GM21529 (cell line): ENCODE measurements around the gene SYT9.

Experiments used
- ATAC-seq: cut with Tn5 transposase; IDR thresholded peaks from one replicate; pipeline ENCODE4 v1.9.1; 2021; ENCODE audit not compliant: unreplicated experiment

The SYT9 gene

GRCh38 chr11:7272373-7272772 lies 20.7 kb downstream of the SYT9 start:
- no peak for ATAC-seq

DNA sequence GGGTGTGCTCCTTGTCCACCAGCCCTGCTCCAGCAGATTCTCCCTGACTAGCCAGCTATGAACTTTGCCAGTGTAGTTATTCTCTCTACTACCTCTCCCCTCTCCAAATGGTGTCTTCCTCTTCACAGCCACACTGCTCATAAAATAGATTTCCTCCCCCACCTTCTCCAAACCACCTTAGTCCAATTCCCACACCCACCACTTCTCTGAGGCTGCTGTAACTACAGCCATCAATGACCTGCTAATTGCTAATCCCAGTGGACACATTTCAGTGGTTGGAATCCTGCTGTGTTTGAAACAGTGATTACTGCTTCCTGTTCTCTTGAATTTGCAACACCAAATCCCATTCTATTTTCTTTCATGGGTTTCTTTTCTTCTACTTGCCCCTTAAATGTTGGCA lies 23.4 kb downstream of the SYT9 start:
- ATAC-seq: no peak

- peak; percentile 68 for ATAC-seq
Measured at GRCh38 chr11:7278314-7278917, 26.7 kb downstream of the SYT9 start.

- no peak for ATAC-seq
Measured at GRCh38 chr11:7279676-7280075, 28.0 kb downstream of the SYT9 start.

DNA sequence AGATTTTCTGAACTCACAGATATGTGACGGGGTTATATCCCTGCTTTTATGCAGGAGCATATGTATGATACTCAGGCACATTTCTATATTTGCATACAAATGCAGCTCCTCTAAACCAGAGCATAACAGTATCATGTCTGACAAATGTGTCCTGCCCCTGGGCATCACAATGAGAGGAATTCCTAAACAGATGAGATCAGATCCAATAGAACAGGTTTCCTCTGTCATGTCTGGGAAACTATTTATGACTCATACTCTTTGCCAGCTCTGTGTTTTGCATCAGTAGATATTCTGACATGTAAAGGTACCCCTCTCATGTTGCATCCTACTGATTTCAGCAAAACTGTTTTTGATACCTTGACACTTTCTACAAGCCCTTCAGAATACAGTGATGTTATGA lies 29.4 kb downstream of the SYT9 start:
- ATAC-seq: no peak

DNA sequence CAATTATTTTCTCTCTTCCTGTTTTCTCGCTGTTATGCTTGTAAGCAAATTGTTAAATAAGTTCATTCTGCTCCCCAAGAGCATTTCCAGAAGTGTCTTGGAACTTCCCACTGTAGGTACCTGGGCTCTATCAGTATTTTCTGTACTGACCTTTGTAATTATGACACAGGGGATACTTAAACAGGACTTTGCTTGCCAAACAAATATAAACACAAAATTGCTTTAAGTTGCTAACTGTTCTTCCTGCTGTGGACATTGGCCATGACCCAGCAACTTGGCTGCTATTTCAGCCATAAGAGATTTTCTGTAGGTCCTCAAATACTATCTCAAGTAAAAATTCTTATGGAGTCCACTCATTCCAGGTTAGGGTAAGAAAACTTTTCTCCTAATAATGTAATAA lies 30.1 kb downstream of the SYT9 start:
- no peak for ATAC-seq

- no peak for ATAC-seq
Measured at GRCh38 chr11:7286178-7286577, 34.5 kb downstream of the SYT9 start.

GRCh38 chr11:7291100-7291829 lies 39.6 kb downstream of the SYT9 start:
- no peak for ATAC-seq

DNA sequence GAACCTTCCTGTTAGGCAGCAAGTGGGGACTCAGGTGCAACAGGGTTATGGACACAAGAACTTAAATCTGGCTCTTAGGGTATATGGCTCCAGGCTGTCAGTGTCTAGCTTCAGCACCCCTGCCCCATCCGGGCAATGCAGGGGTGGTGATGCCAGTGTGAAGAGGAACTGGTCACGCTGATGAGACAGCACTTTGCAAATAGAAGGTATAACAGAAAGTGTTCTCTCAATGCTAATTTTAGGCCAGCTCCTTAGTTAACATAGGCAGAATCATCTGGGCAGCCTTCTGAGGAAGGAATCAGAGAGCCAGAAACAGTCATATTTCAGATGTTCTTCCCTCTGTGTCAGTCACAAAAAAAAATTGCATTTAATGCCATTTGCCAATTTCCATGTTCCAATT lies 41.2 kb downstream of the SYT9 start:
- no peak for ATAC-seq

DNA sequence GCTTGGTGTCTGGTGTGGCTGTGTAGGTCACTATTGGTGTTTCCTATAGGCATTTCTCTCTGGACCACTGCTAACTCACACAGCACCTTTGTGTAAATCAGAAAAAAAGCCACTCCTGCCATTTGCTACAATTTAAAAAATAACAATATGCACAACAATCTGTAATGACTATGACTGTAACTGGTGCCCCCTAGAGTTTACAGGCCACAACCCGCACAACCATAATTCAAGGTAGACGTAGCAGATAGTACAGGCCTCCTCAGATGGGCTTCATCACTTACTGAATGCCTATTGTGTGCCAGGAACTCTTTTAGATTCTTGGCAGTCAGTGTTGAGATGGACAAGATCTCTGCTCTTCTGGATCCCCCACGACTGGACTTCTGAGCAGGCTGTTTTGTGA lies 47.7 kb downstream of the SYT9 start:
- ATAC-seq: no peak

DNA sequence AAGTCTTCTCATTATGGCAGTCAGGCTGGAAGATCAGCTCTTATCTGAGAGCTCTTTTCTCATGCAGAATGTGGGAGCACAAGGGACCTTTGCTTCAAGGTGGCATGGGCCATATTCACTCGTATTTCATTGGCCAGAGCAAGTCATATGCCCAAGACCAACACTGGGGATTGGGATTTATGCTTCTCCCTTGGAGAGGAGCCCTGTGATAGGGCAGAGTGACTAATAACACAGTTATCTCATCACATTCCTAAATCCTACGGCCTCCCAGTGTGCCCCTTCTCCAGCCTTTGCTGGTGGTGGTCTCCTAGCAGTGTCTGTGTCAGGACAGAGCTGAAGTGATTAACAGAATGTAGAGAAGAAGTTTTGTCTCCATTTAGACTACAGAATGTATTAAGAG lies 48.6 kb downstream of the SYT9 start:
- ATAC-seq: no peak

DNA sequence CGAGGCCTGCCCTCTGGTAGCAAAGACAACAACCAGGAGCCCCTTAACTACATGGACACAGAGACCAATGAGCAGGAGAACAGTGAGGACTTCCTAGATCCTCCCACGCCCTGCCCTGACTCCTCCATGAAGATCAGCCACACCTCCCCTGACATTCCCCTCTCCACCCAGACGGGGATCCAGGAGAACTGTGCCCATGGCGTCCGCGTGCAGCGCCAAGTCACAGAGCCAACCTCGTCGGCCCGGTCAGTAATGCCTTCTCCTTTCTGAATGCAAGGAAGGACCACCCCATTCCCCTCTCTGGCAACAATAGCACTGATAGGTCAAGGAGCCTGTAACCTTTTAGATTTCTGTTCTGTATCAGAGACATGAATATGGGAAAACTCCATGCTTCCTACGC lies 51.4 kb downstream of the SYT9 start:
- ATAC-seq: no peak

DNA sequence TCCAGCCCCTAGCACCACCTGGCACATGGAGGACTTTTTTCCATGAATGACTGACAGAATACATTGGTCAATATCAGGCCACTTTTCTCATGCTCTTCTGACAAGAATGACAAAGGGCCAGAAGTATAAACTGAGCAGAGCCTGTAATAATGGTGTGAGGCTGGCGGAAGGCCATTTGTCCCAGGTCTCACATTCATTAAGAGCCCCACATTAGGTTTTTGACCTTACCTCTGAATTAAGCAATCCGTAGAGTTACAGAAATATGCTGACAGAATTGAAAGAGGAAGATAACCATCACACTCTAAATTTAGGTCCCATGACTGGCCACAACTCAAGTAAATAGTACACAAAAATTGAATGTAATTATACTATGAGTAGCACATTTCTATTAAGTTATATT lies 55.2 kb downstream of the SYT9 start:
- no peak for ATAC-seq

GRCh38 chr11:7307836-7308235 lies 56.1 kb downstream of the SYT9 start:
- ATAC-seq: no peak

- no peak for ATAC-seq
Measured at GRCh38 chr11:7311903-7312302, 60.2 kb downstream of the SYT9 start.

GRCh38 chr11:7314811-7315604 lies 63.3 kb downstream of the SYT9 start:
- ATAC-seq: no peak

- no peak for ATAC-seq
Measured at GRCh38 chr11:7319501-7319900, 67.8 kb downstream of the SYT9 start.

DNA sequence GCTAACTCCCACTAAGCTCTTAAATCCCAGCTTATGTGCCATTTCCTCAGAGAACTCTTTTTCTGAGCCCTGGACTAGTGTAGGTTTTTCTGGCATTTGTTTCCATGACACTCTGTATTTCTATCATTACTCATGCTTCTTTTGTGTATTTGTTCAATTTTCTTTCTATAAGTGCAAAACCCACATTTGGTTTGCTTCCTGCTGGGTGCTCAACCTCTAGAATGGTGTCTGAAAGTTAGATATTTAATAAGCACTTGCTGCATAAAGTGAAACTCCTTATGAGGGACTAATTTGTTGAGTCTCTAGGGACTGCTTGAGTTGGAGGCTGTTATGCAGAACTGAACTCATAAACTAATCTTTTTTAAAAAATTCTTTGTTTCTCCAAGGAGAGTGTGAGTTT lies 68.6 kb downstream of the SYT9 start:
- ATAC-seq: no peak

DNA sequence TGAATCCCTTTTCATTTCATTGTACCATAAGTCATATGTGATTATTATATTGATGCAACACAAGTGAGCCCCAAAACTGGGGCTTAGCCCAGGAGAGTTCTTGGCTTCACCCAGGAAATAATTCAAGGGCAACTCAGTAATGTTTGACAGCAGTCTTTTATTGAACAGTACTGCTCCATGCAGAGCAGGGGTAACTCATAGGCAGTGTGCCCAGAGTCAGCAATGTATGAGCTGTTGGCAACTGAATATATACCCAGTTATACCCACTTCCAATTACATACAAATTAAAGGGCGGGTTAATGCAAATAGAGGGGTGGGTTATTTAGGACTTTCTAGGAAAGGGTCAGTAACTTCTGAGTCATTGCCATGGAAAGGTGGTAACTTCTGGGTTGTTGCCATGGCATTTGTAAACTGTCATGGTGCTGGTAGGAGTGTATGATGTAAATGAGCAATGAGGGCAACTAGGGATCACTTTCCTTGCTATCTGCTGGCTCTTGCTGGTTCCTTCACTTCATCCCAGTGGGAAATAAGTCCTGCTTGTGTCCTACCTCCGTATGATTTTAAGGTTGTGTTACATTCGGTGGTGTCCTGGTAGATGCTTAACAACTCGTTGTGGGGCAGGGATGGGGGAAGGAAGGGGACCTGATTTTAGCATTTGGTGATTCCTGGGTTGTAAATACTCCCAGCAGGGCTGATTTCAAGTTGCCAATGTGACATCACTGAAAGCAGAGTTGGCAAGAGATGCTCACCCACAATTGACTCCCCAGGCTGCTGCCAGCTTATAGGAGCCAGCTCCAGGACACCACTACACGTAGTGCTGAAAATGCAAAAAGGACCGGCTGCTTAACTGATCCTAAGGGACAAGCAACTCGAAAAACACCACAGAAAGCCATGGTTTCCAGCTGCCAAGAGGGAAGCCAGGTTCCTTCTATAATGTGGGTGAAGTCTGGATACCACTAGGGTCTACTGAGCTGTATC lies 70.1 kb downstream of the SYT9 start:
- ATAC-seq: no peak

GRCh38 chr11:7332451-7332850 lies 80.7 kb downstream of the SYT9 start:
- ATAC-seq: no peak

- no peak for ATAC-seq
Measured at GRCh38 chr11:7332962-7333361, 81.3 kb downstream of the SYT9 start.
